Stomach (tissue), 4 donors: ENCODE results near the gene TTC7B.

Source experiments
- CTCF ChIP-seq, 7 experiments: fragments of 450-650 bp in 4 of 7; fragments of 200-600 bp in 3 of 7; sonication (generic) in 3 of 7; IDR thresholded peaks; one replicate each; pipeline ENCODE4 v1.5.1; 2016 to 2019; ENCODE audit warnings: antibody characterized with exemption in 7 of 7, control low read depth in 2 of 7, mild to moderate bottlenecking in 1 of 7
- POLR2A ChIP-seq, 4 donors: fragments of 450-650 bp; IDR thresholded peaks; one replicate each; pipeline ENCODE4 v1.6.1; 2016; ENCODE audit warnings: antibody characterized with exemption in 4 of 4, control low read depth in 2 of 4, mild to moderate bottlenecking in 1 of 4, moderate library complexity in 1 of 4
- POLR2AphosphoS5 ChIP-seq, 3 donors: sonication (generic); formaldehyde crosslinking; IDR thresholded peaks; one replicate each; pipeline ENCODE4 v1.6.1; 2016; ENCODE audit warnings: antibody characterized with exemption in 3 of 3

GRCh38 chr14:90628825-90629224, 187.4 kb downstream of the TTC7B start:
- no peak for TF ChIP-seq POLR2A (IDR thresholded peaks at IDR 0.05)
- no peak for TF ChIP-seq CTCF (IDR thresholded peaks at IDR 0.05)
- no peak for TF ChIP-seq POLR2AphosphoS5 (IDR thresholded peaks at IDR 0.05)
